KBM-7 (cell line): ENCODE results near the gene ACVRL1.
A peak's percentile ranks its signal among the peaks of the same experiment; 100 is the strongest.

ENCODE experiments used
- DNase-seq: peaks from one replicate; pipeline ENCODE4 v3.0.0-alpha.2; 2015
- in situ Hi-C: fragments of 300-500 bp; cut with MboI; formaldehyde crosslinking; loops from 2 replicates; pipeline ENCODE4 v1.14.3; 2020; ENCODE audit warnings: low sequenced_read_pairs, low pct_unique_long_range_greater_than_20kb, mixed read lengths

The ACVRL1 gene

GRCh38 chr12:51926064-51926632 is 18.8 kb downstream of the ACVRL1 start:
- peak; percentile 49 for DNase-seq
- in situ Hi-C loops = no loop called here

- in situ Hi-C loops = no loop called here
- peak; percentile 54 for DNase-seq
These were observed 19.4 kb downstream of the ACVRL1 start for GRCh38 chr12:51926718-51927117.

- in situ Hi-C loops = no loop called here
- DNase-seq = no peak
These were observed 25.1 kb downstream of the ACVRL1 start for GRCh38 chr12:51932218-51933076.

DNA sequence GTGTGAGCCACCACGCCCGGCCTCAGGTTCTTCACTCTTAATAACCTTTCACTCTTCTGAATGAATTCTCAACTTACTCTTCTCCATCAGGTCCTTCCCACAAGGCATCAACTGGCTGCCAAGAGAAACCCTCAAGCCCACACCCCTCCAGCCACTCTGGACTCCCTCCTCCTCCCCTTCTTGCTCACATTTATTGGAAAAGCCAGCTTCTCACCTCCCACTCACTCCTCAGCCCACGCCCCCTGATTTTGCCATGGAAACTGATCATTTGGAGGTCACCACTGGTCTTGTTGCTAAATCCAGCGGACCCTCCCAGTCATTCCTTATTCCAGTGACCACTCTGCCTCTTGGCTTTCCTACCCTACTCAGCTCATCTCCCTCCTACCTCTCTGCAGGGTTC is 26.8 kb downstream of the ACVRL1 start:
- DNase-seq = no peak
- in situ Hi-C loops = no loop called here

DNA sequence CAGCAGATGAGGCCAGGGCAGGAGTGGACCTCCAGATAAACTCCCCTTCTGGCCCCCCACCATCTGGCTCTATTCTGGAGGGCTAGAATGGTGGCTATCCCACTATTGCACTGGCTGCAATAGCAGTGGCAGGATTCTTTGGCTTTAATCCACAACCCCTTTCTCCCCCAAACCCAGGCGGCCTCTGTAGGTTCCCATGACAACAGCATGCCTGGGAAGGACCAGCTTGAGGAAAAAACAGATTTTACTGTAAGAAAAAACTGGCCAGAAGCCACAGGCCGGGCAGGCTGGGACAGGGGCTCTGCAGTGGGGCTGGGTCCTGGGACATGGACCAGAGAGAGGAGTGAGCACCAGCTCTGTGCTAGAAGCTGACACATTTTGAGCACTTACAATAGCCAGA is 30.6 kb downstream of the ACVRL1 start:
- in situ Hi-C loops = no loop called here

DNA sequence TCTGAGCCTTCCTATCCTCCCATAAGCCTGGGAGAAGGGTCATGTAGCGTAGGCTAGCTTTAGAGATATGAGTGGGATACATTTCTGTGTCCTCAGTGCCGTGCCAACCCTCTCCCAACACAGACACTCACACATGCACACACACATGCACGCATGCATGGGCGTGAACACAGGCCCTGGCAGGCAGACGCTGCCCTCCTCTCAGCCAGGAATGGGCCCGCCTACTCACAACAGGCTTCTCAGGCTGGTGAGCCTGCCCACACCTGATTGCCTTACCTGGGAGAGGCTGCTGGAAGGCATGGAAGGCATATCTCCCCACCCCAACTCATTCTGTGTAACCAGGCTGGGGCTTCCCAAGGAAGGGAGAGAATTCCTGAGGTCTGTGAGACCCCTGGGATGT is 31.4 kb downstream of the ACVRL1 start:
- in situ Hi-C loops = no loop called here
- DNase-seq = no peak

More for the DNA sequence above, 30.6 kb downstream of the ACVRL1 start:
- DNase-seq = no peak

DNA sequence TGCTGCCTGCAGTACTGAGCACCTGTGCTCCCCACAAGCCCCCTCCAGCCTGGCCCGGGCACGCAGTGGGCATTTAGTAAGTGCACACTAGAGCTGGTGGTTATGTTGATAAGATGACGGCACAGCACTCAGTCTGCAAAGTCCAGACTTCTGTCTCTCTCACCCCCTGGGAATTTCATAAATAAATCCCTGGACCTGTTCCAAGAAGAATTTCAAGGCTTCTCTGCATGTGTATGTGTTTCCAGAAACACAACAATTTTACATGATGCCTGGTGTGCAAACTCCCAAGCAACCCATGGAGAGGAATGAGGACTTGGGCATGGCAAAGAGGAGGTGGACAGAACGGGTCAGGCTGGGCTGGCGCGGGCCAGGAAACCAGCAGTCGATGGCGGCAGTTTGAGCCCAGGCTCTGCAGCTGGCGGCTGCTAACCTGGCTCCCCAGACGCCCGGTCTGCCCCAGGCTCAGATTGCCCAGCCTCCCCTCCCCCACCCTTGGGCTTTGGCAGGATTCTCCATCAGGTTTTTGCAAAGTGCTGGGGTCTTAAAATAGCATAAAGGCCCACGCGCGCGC is 33.8 kb downstream of the ACVRL1 start:
- DNase-seq = no peak
- in situ Hi-C loops = no loop called here

GRCh38 chr12:51941604-51942003 is 34.3 kb downstream of the ACVRL1 start:
- in situ Hi-C loops = no loop called here

GRCh38 chr12:51942056-51942455 is 34.8 kb downstream of the ACVRL1 start:
- in situ Hi-C loops = no loop called here
- no peak for DNase-seq

More at GRCh38 chr12:51941604-51942003, 34.3 kb downstream of the ACVRL1 start:
- no peak for DNase-seq

- DNase-seq = no peak
- in situ Hi-C loops = no loop called here
These were observed 35.2 kb downstream of the ACVRL1 start for GRCh38 chr12:51942501-51943000.

GRCh38 chr12:51943346-51943745 is 36.0 kb downstream of the ACVRL1 start:
- in situ Hi-C loops = no loop called here
- no peak for DNase-seq

DNA sequence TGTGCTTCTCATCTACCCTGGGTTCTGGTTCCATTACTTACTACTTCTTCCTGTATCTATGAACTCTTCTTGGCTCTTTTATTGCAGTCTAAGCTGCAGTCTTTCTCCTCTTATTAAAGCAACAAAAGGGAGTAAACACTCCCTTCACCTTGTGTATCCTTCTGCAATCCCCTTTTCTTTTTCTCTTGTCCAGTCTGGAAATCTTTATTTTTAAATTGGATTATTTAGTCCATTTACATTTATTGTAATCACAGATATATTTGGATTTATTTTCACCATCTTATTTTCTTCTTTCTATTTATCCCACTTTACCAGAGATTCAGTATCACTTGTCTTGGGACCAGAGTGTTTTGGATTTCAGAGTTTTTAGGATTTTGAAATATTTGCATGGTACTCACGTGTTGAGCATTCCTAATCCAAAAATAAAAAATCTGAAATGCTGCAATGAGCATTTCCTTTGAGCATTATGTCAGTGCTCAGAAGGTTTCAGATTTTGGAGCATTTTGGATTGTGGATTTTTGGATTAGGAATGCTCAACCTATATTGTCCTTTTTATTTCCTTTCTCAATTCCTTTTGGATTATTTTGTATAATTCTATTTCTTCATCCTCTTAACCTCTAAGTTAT is 37.4 kb downstream of the ACVRL1 start:
- no peak for DNase-seq
- in situ Hi-C loops = no loop called here

DNA sequence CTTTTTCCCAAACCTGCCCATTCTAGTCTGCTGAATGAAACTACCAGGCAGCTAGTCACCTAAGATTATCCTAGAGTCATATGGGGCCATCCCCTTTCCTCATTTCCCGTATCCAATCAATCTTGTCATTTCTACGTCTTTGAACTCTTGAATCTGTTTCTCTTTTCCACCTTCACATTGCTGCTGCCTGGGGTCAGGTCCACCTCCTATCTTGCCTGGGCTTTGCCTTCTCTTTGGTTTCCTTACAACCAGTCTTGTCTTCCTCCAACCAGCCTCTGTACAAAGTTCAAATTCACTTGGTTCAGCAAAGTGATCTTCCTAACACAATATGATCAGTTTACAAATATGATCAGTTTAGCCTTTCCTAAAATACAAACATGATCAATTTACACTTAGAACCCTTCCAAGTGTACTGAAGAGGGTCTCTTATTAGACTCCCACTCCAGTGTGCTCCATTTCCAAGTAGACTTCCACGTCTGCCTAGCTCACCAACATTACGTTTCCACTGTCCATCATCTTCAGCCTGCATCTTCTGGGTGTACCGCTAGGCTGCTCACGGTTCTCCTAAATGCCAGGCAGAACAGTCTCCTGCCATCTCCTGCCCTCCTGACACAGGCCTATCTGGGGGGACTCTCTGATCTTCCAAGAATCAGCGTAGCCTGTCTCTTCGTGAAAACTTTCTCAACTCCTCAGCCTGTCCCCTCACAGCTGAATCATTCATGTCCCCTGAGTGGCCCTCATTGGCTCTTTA is 40.1 kb downstream of the ACVRL1 start:
- no peak for DNase-seq
- in situ Hi-C loops = no loop called here

DNA sequence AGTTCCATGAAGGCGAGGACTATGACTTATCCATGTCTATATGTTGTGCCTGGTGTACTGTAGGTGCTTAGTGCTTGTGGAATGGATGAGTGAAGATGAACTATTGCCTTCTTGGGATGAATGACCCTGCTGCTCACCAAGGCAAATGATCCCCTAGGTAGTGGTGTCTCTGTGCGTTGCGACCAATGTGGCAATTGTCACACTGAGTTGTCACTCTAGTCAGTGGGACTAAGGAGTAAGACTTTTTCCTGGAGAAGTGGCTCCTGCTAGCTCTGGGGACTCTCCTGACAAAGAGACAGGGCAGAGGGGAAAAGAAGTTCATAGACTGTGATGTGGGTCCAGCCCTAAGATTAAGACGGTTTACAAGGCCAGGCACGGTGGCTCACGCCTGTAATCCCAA is 40.8 kb downstream of the ACVRL1 start:
- DNase-seq = no peak
- in situ Hi-C loops = no loop called here

- in situ Hi-C loops = no loop called here
- DNase-seq = no peak
These were observed 42.2 kb downstream of the ACVRL1 start for GRCh38 chr12:51949342-51950030.

DNA sequence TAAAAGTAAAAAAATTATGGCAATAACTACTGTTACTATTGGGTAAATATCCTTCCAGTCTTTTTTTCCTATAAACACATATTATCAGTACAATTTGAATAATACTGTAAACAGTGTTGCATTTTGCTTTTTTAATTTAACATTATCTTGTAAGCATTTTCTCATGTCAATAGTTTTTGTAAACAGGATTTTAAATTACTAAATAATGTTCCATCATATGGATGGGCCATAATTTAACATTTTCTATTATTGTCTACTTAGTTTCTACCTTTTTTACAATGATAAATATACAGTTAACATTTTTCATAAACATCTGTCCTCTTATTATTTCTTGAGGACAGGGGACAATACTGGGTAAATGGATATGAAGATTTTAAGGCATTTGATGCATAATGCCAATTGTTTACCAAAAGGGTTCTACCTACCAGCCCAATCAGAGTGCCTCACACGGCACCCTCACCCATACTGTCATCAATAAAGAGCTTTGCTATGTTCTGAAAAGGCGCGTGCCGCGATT is 43.4 kb downstream of the ACVRL1 start:
- DNase-seq = no peak
- in situ Hi-C loops = no loop called here

- in situ Hi-C loops = no loop called here
- peak; percentile 81 for DNase-seq
These were observed 44.0 kb downstream of the ACVRL1 start, which contains the start of gene ACVR1B for GRCh38 chr12:51951199-51951842. Gene ACVR1B, plus strand, starts transcription at chr12:51951699. Its CDS starts 45 bp downstream, at chr12:51951744.
